GM03348 (cell line): Measurements from ENCODE around the gene TAPT1.
"Not testable (repeated sequence)": the region's sequence is repeated elsewhere in the genome, so short reads cannot be mapped to it uniquely, and the experiment has no call there.

ENCODE experiments used
- DNase-seq: peaks from one replicate; pipeline ENCODE4 v3.0.0; 2012; ENCODE audit warnings: low spot score

Gene TAPT1

DNA sequence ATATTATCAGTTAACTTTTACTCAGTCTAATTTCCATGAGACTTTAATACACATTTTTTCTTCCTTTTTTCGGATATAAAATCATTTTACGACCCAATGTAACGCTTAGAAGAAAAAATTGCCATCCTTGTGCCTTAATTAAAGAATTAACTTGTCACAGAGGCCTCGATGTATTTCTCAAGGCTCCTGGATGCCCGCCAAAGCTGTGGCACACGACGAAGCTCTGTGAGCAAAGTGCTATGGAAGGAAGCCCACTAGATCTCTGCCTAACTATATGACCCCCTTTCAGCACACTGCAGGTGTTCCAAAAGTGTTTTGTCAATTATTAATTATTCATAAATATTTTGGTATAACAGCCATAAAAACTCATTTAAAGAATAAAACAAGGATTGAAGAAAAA is 54.4 kb downstream of the TAPT1 start:
- no peak for DNase-seq

DNA sequence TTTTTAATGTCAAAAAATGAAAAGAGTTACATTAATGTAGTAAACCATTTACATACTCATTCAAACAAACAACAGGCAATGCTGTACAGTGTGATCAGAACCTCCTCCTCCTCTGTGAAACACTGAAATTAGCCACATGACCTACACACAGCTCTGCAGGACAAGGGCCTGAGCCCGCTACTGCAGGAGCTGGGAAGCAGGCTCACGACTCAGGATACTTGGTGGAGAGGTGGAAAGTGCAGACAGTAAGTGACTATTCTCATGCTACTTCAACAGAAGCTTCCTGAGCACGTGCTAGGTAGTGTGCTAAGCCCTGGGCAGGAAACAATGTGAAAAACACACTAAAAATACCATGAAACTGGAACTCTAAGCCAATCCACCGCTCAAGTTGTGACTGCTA is 56.8 kb downstream of the TAPT1 start:
- DNase-seq = no peak

DNA sequence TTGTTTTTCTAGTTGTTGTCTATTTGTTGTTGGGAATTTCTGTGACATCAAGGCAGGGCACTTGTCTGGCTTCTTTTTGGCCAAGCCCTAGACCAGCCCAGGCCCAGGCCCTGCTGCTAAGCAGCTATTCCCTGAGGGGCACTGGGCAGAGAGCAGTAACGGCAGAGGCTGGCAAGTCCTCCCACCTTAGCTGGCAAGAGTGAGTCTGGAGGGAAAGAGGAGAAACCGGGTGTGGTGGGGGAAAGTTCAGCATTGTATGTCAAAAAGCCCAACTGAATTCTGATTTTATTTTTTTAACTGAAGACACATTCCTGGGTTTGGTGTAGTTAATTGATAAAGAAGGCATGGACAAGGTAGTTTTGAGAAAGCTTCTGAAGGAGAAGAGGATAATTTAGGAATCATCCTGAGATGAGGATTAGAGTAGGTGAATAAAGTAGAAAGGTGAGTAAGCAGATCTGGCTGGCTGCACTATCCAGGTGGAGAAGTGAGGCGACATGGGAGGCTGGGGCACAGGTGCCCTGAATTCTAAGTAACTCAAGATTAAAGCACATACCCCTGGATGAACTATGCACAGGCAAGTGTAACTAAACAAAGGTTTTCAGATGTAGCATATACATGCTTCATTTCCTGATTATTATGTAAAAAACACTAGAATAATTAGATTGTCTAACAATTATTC is 57.4 kb downstream of the TAPT1 start:
- no peak for DNase-seq

DNA sequence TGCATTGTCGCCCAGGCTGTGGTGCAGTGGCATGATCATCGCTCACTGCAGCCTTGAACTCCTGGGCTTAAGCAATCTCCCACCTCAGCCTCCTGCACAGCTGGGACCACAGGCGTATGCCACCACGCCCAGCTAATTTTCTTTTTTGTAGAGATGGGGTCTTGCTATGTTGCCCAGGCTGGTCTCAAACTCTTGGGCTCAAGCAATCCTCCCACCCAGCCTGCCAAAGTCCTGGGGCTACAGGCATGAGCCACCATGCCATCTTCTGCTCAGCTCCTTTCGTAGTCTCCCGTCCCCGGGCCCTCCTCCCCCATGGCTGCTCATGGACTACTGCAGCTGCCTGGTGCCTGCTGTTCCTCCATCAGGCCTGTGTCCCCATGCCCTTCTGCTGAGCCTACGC is 58.1 kb downstream of the TAPT1 start:
- DNase-seq = no peak

DNA sequence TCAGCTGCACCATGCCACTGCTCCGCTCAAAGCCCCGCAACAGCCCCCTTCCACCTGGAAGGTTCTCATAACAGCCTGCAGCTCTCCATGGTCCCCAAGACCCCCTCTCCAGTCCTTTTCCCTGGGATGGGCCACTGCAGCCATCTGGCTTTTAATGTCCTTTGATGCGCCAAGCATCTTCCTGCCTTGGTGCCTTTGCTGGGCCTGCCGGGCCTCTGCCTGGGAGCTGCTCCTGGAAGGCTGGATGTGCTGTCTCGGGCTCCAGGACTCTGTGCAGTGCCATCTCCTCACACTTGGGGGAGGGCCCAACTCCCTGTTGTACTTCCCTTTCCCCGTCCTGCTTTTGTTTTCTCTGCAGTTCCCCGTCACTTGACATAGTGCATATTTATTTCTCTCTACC is 60.3 kb downstream of the TAPT1 start:
- no peak for DNase-seq

DNA sequence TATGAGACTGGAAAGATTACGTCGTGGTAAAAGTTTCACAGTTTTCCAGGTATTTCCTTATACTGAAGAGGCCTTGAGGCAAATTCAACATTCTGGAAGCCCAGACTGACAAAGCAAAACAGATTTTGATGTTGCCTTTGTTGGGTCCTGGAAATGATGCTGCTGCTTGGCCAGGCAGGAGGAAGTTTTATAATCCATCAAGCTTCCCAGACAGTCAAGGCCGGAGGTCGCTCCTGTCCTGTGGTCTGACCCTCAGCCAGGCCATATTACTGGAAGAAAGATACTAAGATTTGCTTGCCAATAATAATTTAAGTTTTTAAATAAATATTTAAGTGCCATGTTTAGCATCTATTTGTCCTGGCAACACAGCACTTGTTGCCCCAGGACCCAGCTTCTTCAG is 63.4 kb downstream of the TAPT1 start:
- DNase-seq = no peak

DNA sequence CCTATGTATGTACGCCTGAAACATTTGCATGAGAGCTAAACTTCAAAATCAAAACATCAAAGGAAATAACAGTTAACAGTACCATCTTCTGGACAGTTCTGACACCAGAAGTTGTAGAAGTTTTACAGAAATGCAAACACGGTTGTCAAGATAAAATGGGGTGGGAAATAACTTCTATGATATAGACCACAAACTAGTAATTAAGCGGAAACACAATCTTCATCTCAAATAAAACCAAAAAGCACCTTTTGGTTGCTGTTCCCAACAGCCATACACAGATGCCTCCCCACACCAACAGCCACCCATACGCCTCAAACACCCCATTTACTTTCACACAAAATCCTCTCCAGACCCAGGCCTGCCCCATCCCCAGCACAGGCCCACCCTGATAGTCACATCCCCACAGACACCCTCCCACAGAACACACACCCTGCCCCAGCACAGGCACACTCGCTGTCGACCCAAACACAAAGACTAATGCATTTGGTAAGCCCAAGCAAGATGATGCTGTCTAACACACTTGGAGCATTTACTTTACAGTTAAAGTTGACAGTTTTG is 64.3 kb downstream of the TAPT1 start:
- no peak for DNase-seq

DNA sequence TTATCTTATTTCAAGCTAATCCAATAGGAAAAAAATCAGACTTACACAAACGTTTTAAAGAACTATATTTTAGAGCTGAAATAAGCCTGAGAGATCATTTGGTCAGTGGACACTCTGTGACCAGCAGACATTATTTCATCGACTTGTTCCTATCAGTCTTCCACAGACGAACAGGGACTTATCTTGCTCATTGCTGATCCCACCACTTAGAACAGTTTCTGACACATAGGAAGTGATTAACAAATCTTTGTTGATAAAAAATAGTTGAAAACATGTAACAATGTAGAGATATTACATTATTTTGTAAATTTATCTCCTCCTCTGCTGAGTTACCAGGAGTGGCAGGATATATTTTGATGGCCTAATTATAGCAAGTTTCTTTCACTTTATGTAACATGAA is 65.8 kb downstream of the TAPT1 start:
- DNase-seq = no peak

DNA sequence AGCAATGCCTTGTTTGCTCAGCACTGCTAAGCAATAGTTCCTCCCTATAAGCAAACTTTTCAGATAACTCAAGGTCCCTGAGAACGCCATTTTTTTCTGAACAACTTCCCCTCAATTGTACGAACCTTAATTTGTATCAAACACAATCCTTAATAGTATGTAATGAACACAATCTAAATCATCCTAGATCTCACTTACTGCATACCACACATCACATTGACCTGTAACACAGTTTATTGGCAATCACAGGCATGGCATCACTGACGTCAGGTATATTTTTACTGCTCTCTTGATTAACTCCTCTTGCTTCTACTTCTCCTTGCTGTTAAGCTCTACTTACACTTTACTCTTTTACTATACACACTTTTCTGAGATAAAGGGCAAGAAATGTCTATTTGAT is 67.0 kb downstream of the TAPT1 start:
- no peak for DNase-seq

DNA sequence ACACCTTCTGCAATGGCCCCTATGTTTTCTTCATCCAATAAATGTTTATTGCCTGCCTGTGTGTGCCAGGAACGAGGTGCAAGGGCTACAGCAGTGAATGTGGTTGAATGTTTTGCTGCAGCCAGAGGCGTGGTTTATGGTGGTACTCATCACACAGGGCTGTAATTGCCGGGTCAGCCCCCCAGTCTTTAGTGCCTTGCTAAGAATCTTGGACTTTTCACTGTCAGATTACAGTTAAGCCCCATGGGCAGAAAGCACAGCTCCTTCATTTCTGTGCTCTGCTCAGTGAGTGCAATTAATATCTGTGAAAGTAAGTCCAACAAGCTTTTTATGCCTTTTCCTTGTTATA is 67.8 kb downstream of the TAPT1 start:
- no peak for DNase-seq

DNA sequence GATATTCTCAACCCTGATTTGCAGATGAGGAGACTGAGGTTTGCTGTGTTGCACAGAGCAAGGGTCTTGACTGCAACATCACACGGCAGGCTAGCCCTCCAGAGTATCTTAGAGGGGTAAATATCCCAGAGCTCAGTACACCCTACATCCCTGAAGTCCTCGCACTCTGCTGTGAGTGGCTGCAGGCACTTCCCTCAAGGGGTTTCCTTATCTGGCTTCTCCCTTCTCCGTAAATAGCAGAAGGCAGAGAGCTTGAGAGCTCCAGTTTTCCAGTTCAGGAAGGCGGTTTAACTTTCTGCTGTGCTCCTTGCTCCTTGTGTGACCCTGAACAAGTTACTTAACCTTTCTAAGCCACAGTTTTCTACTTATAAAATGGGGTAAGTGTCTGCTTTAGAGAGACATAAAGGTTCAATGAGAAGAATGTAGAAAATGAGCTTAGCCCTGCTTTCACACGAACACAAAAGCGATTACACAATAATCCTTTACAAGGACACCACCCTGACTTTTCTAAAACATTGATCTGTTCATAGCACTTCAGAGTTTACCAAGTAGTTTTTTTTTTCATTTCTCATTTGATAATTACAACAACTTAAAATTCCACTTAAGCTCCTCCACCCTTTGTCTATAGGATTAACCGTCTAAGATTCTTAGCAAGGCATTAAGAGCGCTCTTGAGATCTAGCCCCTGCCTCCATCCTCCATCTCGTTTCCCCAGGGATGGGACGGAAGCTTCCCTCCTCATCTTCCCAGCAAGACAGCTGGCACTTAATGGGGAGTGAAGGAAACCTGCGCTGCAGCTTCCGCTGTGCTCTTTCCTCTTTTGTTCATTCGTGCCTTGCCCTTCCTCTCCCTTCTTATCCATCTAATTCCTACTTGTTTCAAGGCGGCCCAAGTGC is 68.4 kb downstream of the TAPT1 start:
- DNase-seq = peak; percentile 14

DNA sequence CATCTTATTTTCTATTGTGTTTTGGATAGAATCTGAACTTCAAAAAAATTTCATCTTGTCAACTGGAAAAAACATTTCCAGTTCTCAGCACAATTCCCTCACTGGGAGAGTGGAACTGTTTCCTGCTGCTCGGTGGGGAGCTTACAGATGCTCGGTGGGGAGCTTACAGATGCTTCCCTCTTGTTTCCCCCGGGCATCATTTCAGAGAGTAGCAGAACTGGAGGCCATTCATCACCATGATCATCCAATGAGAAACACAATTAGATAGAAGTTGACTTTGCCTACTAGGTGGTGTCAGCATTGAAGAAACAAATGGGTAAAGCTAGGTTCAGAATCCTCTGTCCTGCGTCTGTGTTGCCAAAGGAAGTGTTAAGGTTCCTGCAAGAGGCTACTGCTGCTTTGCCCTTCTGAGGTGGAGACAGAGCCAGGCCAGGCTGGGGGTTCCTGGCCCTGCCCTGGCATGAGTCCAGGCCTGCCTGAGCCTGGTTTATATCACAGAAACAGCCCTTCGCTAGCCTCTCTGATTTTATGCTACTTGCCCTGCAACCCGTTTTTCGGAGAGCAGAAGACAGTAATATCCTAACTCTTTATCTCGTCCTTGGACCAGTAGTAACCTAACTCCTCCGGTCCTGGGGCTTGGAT is 70.6 kb downstream of the TAPT1 start:
- DNase-seq = no peak

DNA sequence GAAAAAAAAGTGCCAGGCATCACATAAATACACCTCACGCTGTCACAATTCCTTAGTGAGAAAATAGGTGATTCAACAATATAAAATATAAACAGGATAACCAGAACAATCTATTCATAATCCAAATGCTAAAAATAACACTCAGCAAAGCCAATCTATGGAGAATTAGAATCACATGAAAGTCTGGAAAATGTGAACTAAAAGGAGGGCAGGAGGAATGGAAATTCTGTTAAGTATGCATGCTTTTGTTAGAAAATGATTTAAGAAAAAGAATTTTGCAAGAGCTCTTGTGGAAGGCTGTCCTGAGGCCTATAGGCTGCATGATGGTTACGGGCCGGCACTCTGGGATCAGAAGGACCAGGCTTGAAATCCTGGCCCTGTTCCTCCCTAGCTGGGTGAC is 71.8 kb downstream of the TAPT1 start:
- no peak for DNase-seq

DNA sequence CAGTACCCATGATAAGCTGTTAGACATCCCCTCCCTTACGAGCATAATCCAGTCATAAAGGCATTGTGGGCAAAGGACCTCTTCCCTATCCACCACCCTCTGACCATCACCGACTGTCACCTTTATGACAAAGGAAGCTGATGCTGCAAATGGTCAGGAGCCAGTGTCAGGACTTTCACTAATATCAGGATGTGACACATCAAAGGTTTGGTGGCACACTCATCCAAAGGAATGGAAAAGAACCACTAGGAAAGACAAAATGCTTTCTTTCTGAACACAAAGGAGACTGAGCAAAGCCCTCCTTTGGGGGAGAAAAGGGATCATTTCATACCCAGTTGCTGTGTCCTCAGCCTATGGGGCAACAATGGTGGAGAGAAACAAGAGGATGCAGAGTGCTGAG is 75.6 kb downstream of the TAPT1 start:
- no peak for DNase-seq

DNA sequence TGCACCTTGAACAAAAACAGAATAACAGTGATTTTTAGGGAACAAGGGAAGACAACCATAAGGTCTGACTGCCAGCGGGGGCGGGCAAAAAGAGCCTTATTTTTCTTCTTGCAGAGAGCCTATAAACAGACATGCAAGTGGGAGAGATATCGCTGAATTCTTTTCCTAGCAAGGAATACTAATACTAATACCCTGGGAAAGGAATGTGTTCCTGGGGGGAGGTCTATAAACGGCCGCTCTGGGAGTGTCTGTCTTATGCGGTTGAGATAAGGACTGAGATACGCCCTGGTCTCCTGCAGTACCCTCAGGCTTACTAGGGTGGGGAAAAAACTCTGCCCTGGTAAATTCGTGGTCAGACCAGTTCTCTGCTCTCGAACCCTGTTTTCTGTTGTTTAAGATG is 81.4 kb downstream of the TAPT1 start:
- not testable (repeated sequence) for DNase-seq

DNA sequence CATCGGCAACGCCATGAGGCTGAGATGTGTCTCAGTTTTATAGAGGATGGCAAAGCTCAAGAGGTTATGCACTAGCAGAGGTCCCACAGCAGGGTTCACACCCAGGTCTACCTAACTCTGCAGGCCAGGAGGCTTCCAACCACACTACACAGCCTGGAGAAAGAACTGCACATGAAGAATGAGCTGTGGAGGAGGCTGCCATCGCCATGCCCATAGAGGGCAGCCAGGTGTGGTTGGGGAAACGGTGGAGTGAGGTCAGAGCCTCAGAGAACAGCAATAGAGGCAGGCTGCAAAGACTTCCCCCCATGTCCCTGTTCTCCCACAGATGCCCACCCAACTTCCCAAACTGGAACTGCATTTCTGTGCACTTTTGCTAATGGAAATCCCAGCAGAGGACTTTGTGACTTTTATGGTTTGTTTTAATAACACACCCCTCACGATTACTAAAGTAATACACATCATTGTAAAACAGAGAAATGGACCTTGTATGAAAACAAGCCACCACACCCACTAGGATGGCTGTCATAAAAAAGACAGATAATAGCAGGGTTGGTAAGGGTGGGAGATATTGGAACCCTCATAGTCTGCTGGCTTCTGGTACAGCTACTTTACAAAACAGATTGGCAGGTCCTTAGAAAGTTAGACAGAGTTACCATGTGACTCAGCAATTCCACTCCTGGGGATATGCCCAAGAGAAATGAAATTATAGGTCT is 83.5 kb downstream of the TAPT1 start:
- DNase-seq = no peak

DNA sequence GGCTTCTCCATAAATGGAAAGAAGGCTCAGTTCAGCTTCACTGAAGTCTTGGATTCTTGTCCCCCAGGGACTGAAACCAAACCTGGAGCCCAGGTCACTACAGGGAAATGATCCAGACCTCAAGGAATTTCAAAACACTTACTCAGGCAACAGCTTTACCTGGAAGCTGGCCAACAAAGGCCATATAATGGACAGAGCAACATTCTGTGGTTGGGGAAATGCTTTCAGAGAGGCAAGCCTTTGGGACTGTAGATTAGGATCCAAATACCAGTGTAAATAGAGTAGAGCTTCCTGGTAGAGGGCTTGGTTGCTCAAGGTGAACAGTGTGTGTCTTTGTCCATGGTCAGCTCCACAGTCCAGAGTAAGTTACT is 85.4 kb downstream of the TAPT1 start:
- DNase-seq = peak; percentile 63

DNA sequence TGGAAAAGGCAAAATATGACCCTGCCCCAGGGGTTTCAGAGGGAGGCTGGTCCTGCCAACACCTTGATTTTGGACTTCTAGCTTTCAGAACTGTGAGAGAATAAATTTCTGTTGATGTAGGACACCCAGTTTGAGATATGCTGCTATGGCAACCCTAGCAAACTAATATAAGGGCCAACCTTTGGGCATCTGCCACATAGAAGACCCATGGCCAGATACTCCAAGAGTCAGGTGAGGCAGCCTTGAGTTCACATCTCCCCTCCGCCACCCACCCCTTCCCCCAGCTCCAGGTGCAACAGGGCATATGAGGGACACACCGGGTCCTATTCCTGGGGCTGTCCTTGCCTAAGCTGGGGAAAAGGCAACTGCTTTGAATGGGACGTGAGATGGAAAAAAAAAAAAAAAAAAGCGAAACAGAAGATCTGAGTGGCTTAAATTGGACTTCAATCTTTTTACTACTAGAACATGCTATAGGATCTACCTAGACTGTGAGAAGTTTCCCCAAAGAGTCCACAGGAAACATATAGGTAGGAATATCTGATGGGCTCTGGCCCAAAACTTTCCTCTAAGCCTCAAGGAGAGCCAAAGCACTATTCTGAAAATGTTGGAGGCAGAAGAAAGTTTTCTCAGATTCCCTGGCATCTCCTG is 85.9 kb downstream of the TAPT1 start:
- no peak for DNase-seq

DNA sequence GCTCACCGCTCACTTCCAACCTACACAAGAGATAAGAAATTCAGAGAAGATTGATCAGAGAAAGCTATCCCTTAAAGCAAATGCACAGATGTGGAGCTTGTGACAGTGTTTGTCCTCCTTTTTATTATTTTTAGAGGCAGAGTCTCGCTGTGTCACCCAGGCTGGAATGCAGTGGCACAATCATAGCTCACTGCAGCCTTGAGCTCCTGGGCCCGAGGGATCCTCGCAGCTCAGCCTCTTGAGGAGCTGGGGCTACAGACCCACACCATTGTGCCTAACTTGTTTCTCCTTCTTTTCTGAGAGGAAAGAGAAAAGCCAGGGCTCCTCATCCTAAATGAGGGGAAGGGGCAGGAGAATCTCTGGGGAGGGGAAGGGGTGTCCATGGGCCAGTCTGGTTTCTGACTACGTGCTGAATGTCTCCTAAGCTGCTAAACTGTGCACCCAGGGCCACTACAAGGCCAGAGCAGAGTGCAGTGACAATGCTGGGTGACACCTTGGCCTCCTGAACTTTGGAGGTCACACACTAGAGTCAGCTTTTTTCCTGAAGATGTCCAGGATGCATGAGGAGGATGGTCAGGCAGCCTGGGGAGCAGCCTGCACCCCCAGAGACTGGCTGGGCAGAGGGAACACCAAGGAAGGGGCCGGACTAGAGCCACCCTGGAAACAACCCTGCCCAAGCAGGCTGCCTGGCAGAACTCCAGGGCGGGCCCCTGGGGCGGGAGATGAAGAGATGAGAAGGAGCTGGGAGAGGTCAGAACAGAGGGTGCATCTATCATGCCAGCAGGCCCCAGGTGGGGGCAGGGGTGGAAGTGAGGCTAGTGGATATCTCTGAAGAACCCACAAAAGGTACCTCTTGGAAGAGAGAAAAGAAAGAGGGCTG is 87.0 kb downstream of the TAPT1 start:
- DNase-seq = no peak

DNA sequence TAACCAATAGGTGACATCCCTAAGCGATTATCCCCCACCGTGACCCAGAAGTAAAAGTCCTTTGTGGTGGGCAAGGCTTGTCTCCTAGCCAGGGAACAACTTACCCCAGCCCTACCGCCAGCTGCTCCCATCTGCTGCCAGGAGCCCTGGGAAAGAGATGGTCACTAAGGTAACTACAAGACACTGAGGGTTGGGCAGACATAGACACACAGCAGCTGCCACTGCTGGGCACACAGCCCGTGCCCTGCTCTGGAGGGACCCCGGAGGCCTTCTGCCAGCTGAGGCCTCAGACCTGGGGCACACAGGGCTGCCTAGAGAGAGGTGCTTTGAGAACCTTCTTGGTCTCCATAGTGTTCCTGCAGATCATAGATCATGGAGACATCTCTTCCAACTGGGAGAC is 89.4 kb downstream of the TAPT1 start:
- no peak for DNase-seq

DNA sequence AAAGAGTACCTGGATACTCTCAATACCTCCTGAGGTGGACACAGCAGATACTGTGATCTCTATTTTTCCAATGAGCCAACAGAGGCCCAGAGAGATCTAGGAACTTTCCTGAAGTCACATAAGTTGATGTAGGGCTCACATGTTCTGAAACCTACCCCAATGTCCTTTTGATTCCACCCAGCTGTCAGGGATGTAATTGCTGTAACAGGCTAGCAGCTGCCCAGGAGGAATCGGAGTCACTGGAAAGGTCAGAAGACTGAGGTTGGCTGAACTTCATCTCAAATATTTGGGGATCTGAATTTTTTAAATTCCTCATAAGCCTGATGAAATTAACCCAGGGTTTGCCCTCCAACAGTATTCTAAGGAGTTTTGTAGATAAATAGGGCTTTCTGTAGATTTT is 90.0 kb downstream of the TAPT1 start:
- DNase-seq = no peak
